Ureter (tissue), 1 donor: Measurements from ENCODE around the gene RAMP3. TPM values are rescaled to one million over a fixed set of nuclear protein-coding genes. Genes with fewer than 3 reads are reported as not detected.
A peak's percentile ranks its signal among the peaks of the same experiment; 100 is the strongest.
"Not testable (repeated sequence)": the region's sequence is repeated elsewhere in the genome, so short reads cannot be mapped to it uniquely, and the experiment has no call there.

Source experiments
- DNase-seq: peaks from one replicate; pipeline ENCODE4 v3.0.0-alpha.2; 2020; ENCODE audit warnings: low spot score
- total RNA-seq: library from RNA; stranded (reverse); gene quantifications from one replicate; pipeline ENCODE4 v1.2.4, GENCODE V29; 2023
- donor health status: DM: yes; HTN: yes; CAD: no.

The RAMP3 gene
- total RNA-seq, 1 donor from 2014 or later = 47.2 TPM

- no peak for DNase-seq
These were observed 35.0 kb downstream of the RAMP3 start for GRCh38 chr7:45192621-45193041.

GRCh38 chr7:45193828-45194227 is 36.2 kb downstream of the RAMP3 start:
- DNase-seq = no peak

- DNase-seq = no peak
These were observed 38.8 kb downstream of the RAMP3 start for GRCh38 chr7:45196374-45196773.

GRCh38 chr7:45197461-45197860 is 39.9 kb downstream of the RAMP3 start:
- DNase-seq = no peak

GRCh38 chr7:45198986-45199385 is 41.4 kb downstream of the RAMP3 start:
- DNase-seq = no peak

GRCh38 chr7:45199506-45199905 is 41.9 kb downstream of the RAMP3 start:
- DNase-seq = no peak

GRCh38 chr7:45202625-45203024 is 45.0 kb downstream of the RAMP3 start:
- no peak for DNase-seq

- DNase-seq = no peak
These were observed 45.4 kb downstream of the RAMP3 start for GRCh38 chr7:45203036-45203435.

GRCh38 chr7:45203459-45203858 is 45.9 kb downstream of the RAMP3 start:
- DNase-seq = no peak

- no peak for DNase-seq
These were observed 46.4 kb downstream of the RAMP3 start for GRCh38 chr7:45203936-45204445.

- not testable (repeated sequence) for DNase-seq
These were observed 48.7 kb downstream of the RAMP3 start for GRCh38 chr7:45206266-45206665.

GRCh38 chr7:45209909-45210308 is 52.3 kb downstream of the RAMP3 start:
- not testable (repeated sequence) for DNase-seq

- DNase-seq = peak; percentile 30
These were observed 53.5 kb downstream of the RAMP3 start for GRCh38 chr7:45211066-45211465.

- DNase-seq = no peak
These were observed 54.4 kb downstream of the RAMP3 start for GRCh38 chr7:45211958-45212357.

GRCh38 chr7:45212606-45213005 is 55.0 kb downstream of the RAMP3 start:
- no peak for DNase-seq

GRCh38 chr7:45215601-45216062 is 58.0 kb downstream of the RAMP3 start:
- DNase-seq = no peak

- no peak for DNase-seq
These were observed 58.6 kb downstream of the RAMP3 start for GRCh38 chr7:45216181-45216580.

GRCh38 chr7:45216622-45217165 is 59.1 kb downstream of the RAMP3 start:
- DNase-seq = no peak

GRCh38 chr7:45217358-45217757 is 59.8 kb downstream of the RAMP3 start:
- no peak for DNase-seq

- no peak for DNase-seq
These were observed 61.5 kb downstream of the RAMP3 start for GRCh38 chr7:45219130-45219529.

GRCh38 chr7:45219801-45220435 is 62.3 kb downstream of the RAMP3 start:
- DNase-seq = no peak

- DNase-seq = no peak
These were observed 63.4 kb downstream of the RAMP3 start for GRCh38 chr7:45220846-45221618.
